Activated CD4-positive, alpha-beta T cell treated with anti-CD3 and anti-CD28 coated beads, Interleukin-2, amount 10 ng/mL, durations not matched to agents 7 days and 5 days (primary cell): ENCODE results near the gene LIN28B. TPM values are rescaled to one million over a fixed set of nuclear protein-coding genes. Genes with fewer than 3 reads are reported as not detected.

ENCODE experiments used
- CTCF ChIA-PET: fragments of 350-600 bp; sonication (Branson Sonifier 250); formaldehyde crosslinking; loops from one replicate; lab custom pipeline; 2021; ENCODE audit warnings: antibody characterized with exemption; lab: Charles Lee
- POLR2A ChIA-PET: fragments of 350-600 bp; sonication (Branson Sonifier 250); formaldehyde crosslinking; loops from one replicate; lab custom pipeline; 2021; ENCODE audit warnings: antibody characterized with exemption; lab: Charles Lee
- DNase-seq: peaks from one replicate; pipeline ENCODE4 v3.0.0-alpha.2; 2020
- H3K27ac Mint-ChIP-seq: one replicate; pipeline ENCODE4 v1.8.0; 2021; ENCODE audit warnings: mild to moderate bottlenecking, moderate library complexity, mixed read lengths
- H3K27me3 Mint-ChIP-seq: one replicate; pipeline ENCODE4 v1.8.0; 2021; ENCODE audit warnings: mixed read lengths
- H3K36me3 Mint-ChIP-seq: one replicate; pipeline ENCODE4 v1.8.0; 2021; ENCODE audit warnings: low read depth, mixed read lengths
- H3K4me1 Mint-ChIP-seq: one replicate; pipeline ENCODE4 v1.8.0; 2021; ENCODE audit warnings: mixed read lengths
- H3K4me3 Mint-ChIP-seq: one replicate; pipeline ENCODE4 v1.8.0; 2021; ENCODE audit warnings: mild to moderate bottlenecking, moderate library complexity, mixed read lengths
- H3K9me3 Mint-ChIP-seq: one replicate; pipeline ENCODE4 v1.8.0; 2021; ENCODE audit warnings: mixed read lengths
- total RNA-seq, 2 experiments: library from RNA; stranded (reverse); gene quantifications; one replicate each; pipeline ENCODE4 v1.2.3, GENCODE V29; 2021

The LIN28B gene, protein sequence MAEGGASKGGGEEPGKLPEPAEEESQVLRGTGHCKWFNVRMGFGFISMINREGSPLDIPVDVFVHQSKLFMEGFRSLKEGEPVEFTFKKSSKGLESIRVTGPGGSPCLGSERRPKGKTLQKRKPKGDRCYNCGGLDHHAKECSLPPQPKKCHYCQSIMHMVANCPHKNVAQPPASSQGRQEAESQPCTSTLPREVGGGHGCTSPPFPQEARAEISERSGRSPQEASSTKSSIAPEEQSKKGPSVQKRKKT
- total RNA-seq, result not detected

DNA sequence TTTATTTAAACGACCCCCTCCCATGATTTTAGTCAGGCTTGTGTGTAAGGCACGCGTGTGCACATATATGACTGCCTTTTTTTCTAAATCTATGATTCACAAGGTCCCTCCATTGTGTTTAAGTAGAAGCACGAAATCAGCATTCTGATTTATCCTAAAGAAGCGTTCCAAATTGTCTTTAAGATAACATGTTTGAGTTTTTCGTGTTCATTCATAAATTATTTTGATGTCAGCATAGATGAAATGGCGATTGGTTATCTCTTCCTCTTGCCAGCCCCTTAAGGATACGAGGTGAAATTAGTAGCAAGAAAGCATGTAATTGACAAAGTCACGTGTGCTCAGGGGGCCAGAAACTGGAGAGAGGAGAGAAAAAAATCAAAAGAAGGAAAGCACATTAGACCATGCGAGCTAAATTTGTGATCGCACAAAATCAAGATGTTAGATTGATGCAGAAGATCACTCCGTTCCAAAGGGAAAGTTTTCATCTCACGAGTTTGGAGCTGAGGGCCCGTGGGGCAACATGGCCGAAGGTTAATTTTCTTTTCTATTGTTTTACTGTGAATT is at the start of gene LIN28B:
LIN28B (plus strand) TSS at position 377 of the 564 bp plus-strand sequence; CDS start at position 521, 144 bp downstream.
- no peak for DNase-seq
- peaks cover 5% of the 10 kb centered on the region for H3K36me3 Mint-ChIP-seq
- CTCF ChIA-PET, result no interaction called here
- H3K27me3 Mint-ChIP-seq, result peaks cover 71% of the 10 kb centered on the region
- H3K9me3 Mint-ChIP-seq, result peaks cover 4% of the 10 kb centered on the region
- no peak within 1 kb of the TSS for H3K27ac Mint-ChIP-seq
- POLR2A ChIA-PET, result no interaction called here
- H3K4me3 Mint-ChIP-seq, result no peak within 1 kb of the TSS
- H3K4me1 Mint-ChIP-seq, result peaks cover 24% of the 10 kb centered on the region

DNA sequence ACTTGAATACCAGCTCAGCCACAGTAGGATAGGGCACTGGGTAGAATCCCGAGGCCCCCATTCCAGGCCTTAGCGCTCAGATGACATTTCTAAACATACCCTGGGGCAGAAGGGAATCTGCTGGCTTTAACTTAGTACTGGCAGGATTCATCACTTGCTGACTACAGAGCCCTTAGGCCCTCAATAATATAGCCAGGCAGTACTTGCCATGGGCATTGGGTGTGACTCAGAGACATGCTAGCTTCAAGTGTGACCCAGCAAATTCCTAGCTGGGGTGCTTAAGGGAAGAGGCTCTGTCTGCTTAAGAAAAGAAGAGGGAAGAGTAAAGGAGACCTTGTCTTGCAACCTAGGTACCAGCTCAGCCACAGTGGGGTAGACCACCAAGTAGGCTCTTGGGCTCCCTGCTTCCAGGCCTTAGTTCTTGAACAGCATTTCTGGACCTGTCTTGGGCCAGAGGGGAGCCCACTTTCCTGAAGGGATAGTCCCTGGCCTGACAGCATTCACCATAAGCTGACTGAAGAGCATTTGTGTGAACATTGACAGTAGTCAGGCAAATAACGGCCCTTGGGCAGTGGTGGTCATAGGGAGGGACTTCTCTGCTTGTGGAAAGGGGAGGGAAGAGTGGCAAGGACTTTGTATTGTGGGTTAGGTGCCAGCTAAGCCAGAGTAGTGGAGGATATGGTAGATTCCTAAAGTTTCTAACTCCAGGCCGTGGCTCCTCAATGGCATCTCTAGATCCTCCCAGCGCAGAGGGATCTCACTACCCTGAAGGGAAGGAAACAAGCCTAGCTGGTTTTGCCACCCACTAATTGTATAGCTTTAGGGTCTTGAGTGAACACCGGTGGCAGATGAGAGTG is 48.6 kb upstream of the LIN28B start:
- CTCF ChIA-PET, result no interaction called here
- peaks cover 1% of the 10 kb centered on the region for H3K9me3 Mint-ChIP-seq
- H3K36me3 Mint-ChIP-seq, result no peaks in the 10 kb centered on the region
- DNase-seq, result no peak
- H3K4me1 Mint-ChIP-seq, result no peaks in the 10 kb centered on the region
- no peak overlapping the region for H3K27ac Mint-ChIP-seq
- H3K27me3 Mint-ChIP-seq, result peaks cover 10% of the 10 kb centered on the region
- POLR2A ChIA-PET, result no interaction called here
- no peak overlapping the region for H3K4me3 Mint-ChIP-seq

DNA sequence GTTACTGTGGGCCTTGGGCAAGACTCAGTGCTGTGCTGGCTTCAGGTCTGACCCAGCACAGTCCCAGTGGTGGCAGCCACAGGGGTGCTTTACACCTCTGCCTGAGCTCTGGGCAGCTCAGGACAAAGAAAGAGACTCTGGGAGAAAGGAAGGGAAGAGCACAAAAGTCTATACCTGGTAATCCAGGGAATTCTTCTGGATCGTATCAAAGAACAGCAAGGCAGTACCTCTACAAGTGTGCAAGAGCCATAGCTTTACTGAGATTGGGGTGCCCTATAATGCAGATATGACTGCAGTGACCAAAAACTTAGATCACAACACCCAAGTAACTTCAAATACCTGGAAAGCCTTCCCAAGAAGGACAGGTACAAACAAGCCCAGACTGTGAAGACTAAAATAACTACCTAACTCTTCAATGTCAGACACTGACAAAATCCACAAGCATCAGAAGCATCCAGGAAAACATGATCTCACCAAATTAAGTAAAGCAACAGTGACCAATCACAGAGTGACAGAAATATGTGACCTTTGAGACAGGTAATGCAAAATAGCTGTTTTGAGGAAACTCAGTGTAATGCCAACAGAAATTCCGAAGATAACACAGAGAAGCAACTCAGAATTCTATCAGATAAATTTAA is 47.9 kb upstream of the LIN28B start:
- Mint-ChIP-seq H3K4me1 (no peaks in the 10 kb centered on the region), H3K36me3 (no peaks in the 10 kb centered on the region), H3K4me3 (no peak overlapping the region), H3K27me3 (peaks cover 10% of the 10 kb centered on the region), H3K9me3 (peaks cover 1% of the 10 kb centered on the region), H3K27ac (no peak overlapping the region)
- ChIA-PET POLR2A (no interaction called here), CTCF (no interaction called here)
- no peak for DNase-seq

DNA sequence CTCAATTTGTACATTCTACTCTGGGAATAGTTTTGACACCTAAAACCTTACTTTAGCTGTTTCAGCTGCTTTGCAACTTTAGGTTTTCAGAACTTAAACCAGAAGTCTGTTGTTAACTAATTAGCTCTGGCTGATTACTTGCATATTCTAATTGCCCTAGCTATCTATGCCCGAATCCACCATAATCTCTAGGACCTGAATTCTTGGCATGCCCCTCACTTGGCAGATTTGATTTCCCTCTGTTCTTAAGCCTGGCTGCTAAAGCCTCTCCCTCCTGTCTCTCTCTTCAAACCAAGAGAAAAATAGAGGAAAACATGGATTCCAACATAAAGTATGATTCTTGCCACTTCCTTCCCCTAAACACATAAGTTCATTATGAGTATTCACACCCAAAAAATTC is 35.0 kb upstream of the LIN28B start:
- no peak overlapping the region for H3K27ac Mint-ChIP-seq
- POLR2A ChIA-PET, result no interaction called here
- H3K4me1 Mint-ChIP-seq, result no peaks in the 10 kb centered on the region
- no peak overlapping the region for H3K4me3 Mint-ChIP-seq
- H3K9me3 Mint-ChIP-seq, result no peaks in the 10 kb centered on the region
- no peaks in the 10 kb centered on the region for H3K36me3 Mint-ChIP-seq
- CTCF ChIA-PET, result no interaction called here
- no peak for DNase-seq
- H3K27me3 Mint-ChIP-seq, result peaks cover 3% of the 10 kb centered on the region

DNA sequence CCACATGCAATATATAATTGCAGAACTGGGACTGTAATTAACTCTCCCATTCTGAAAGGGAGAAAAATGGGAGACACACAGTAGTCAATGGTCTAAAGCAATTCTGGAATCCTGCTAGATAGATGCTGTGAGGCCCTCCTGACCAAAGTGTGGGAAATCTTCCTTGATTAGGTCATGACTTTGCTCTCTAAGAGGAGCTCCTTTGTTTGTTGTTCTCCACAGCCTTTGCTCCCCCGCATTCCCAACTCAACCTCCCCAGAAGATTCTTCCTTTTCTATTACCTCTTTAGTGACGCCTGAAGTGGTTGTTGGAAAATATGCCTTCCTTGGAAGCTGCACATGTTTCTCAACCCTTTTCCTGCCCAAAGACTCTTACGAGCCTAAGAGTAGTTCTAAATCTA is 28.8 kb upstream of the LIN28B start:
- ChIA-PET CTCF (interaction anchor here (0.8 kb wide), 1 partner anchor 1984 kb away, joined by 3 read pairs; no protein-coding TSS in a partner anchor), POLR2A (no interaction called here)
- Mint-ChIP-seq H3K4me3 (no peak overlapping the region), H3K9me3 (no peaks in the 10 kb centered on the region), H3K4me1 (no peaks in the 10 kb centered on the region), H3K27me3 (peaks cover 5% of the 10 kb centered on the region), H3K27ac (no peak overlapping the region), H3K36me3 (no peaks in the 10 kb centered on the region)
- DNase-seq, result no peak

DNA sequence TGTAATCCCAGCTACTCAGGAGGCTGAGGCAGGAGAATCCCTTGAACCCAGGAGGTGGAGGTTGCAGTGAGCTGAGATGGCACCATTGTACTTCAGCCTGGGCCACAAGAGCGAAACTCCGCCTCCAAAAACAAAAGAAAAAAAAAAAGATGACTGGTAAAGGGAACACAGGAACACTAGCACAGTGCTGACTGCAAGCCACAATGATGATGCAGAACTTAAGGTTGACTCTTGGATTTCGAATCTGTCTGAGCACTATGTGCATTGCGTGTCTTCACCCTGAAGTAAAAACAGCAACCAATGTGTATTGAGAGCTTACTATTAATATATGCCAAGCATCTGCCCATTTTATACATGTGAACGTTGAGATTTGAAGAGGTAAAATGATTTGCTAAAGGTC is 27.6 kb upstream of the LIN28B start:
- Mint-ChIP-seq H3K36me3 (no peaks in the 10 kb centered on the region), H3K4me1 (no peaks in the 10 kb centered on the region), H3K27ac (no peak overlapping the region), H3K9me3 (no peaks in the 10 kb centered on the region), H3K27me3 (peaks cover 6% of the 10 kb centered on the region), H3K4me3 (no peak overlapping the region)
- no peak for DNase-seq
- ChIA-PET POLR2A (no interaction called here), CTCF (no interaction called here)

DNA sequence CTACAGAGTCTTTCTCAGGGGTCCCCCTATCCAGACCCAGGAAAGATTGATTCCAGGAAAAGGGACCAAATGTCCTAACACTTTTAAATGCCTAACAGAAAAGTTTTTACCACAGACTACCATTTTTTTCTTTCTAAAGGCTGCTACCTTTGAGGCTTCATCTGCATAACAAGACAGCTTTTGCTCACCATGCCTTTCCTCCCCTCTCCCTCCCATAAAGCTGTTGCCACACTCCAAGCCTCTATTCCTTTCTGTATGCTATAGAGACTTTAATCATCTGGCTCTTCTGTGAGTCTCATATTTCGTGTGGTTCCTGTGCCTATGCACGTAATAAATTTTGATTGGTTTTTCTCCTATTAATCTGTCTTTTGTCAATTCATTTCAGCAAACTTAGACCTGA is 26.0 kb upstream of the LIN28B start:
- Mint-ChIP-seq H3K27ac (no peak overlapping the region), H3K27me3 (peaks cover 6% of the 10 kb centered on the region), H3K4me1 (no peaks in the 10 kb centered on the region), H3K9me3 (no peaks in the 10 kb centered on the region), H3K36me3 (no peaks in the 10 kb centered on the region), H3K4me3 (no peak overlapping the region)
- CTCF ChIA-PET, result no interaction called here
- no peak for DNase-seq
- POLR2A ChIA-PET, result no interaction called here

DNA sequence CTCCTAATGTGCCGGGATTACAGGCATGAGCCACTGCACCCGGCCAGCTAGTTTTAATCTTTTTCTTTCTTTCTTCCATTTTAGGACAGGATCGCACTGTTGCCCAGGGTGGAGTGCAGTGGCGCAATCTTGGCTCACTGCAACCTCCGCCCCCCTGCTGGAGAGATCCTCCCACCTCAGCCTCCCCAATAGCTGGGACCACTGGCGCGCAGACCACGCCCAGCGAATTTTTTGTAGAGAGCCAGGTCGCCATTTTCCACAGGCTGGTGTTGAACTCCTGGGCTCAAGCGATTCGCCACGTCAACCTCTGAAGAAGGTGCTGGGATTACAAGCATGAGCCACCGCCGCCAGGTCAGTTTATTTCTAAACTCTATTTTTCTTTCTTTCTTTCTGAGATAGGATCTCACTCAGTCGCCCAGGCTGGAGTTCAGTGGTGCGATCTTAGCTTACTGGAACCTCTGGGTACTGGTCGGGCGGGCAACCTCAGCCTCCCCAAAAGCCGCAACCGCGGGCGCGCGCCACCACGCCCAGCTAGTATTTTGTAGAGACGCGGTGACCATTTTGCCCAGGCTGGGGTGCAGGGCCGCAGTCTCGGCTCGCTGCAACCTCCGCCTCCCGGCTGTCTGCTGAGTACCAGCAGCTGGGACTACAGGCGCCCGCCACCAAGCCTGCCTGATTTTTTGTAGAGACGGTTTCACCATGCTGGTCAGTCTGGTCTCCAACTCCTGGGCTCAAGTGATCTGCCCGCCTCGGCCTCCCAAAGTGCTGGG is 20.0 kb upstream of the LIN28B start:
- POLR2A ChIA-PET, result no interaction called here
- no peak overlapping the region for H3K27ac Mint-ChIP-seq
- peaks cover 8% of the 10 kb centered on the region for H3K4me1 Mint-ChIP-seq
- no peak overlapping the region for H3K4me3 Mint-ChIP-seq
- H3K36me3 Mint-ChIP-seq, result peaks cover 9% of the 10 kb centered on the region
- H3K27me3 Mint-ChIP-seq, result peaks cover 23% of the 10 kb centered on the region
- DNase-seq, result no peak
- CTCF ChIA-PET, result no interaction called here
- no peaks in the 10 kb centered on the region for H3K9me3 Mint-ChIP-seq

DNA sequence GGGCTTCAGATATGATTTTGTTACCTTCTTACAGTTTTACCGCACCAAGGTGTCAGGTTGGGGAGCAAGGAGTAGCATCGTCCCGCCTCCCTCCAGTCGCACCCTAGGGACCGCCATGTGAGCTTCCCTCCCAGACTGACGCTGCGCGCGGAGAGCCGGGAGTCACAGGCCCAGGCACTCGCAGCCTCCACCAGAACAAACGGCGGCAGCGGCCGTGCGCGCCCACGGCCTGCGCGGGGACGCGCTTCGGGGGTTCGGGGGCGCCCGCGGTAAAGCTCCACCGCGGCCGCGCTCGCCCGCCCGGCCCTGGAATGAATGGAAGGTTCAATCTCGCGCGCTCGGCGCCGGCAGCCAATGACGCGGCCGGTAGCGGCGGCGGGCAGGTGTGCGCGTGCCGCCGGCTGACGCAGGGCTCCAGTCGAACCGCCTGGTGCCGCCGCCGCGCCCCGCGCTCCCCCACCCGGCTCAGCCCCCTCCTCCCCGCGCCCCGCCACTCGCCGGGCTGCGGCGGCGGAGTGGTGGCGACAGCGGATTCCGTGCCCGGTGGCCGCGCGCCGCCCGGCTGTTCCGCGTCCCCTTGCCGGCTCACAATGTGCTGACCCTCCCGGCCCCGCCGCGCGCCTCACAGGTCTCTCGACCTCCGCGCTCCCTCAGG is 16.5 kb upstream of the LIN28B start:
- Mint-ChIP-seq H3K36me3 (peaks cover 9% of the 10 kb centered on the region), H3K4me1 (peaks cover 8% of the 10 kb centered on the region), H3K4me3 (peak overlapping the region; percentile 36), H3K9me3 (no peaks in the 10 kb centered on the region), H3K27me3 (peaks cover 31% of the 10 kb centered on the region), H3K27ac (no peak overlapping the region)
- DNase-seq, result no peak
- ChIA-PET CTCF (interaction anchor here (1.6 kb wide), 1 partner anchor 463 kb away, joined by 4 read pairs; the partner anchor contains the start of gene PREP), POLR2A (interaction anchor here (0.6 kb wide), 1 partner anchor 70 kb away, joined by 4 read pairs; no protein-coding TSS in a partner anchor)

DNA sequence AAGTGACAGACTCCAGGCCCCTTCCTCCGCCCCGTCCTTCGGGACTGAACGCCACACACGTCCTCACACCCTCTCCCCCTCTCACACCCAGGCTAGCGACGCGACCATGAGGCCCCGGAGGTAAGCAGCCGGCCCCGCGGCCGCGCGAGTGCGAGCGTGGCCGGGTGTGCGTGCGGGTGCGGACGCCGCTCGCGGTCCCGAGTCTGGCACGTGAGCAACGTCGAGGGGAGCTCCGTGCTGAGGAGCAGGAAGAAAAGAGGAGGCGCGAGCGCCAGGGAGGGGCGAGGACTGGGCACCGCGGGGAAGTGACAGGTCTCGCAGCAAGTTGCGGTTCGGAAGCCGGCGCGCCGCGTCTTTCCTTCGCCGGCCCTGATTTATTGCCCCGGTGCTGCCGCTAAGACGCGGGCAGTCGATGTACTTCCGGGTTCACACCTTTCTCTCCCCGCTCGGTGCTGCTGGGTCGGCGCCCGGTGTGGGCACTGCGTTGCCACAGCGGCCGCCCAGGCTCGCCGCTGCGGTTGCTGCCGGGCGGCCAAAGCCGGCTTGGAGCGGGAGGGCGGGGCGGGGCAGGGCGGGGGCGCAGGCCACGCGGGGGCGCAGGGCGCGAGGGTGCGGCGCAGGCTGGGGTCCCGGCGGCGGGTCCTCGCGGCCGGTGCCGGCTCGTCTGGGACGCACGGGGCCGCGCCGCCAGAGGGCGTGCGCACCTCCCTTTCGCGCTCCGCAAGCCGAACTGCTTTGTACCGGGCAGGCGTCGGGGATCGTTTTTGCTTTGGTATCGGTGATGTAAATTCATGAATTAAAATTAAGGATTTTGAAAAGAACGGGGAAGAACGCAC is 15.8 kb upstream of the LIN28B start:
- Mint-ChIP-seq H3K27me3 (peaks cover 31% of the 10 kb centered on the region), H3K4me3 (peak overlapping the region; percentile 45), H3K27ac (no peak overlapping the region), H3K36me3 (peaks cover 9% of the 10 kb centered on the region), H3K9me3 (no peaks in the 10 kb centered on the region), H3K4me1 (peaks cover 8% of the 10 kb centered on the region)
- peak; percentile 27 for DNase-seq
- CTCF ChIA-PET, result interaction anchor here (1.6 kb wide), 1 partner anchor 462 kb away, joined by 4 read pairs; the partner anchor contains the start of gene PREP
- POLR2A ChIA-PET, result no interaction called here

DNA sequence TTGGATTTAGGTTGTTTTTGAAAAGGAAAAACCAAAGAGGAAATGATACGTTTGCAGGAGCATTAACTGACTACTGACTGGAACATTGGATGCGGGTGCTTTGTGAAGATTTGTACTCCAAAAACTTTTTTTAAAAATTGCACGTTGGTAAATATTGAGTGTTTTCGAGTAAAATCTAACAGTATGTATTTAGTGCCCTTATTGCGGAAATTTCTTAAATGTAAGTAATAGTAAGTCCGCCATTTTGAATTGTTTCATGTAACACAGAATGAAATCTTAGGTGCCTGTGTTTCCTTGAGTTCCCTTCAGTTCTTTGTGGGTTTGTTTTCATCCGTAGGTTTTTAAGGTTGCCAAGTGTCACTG is 15.2 kb upstream of the LIN28B start:
- POLR2A ChIA-PET, result no interaction called here
- Mint-ChIP-seq H3K4me1 (peaks cover 8% of the 10 kb centered on the region), H3K4me3 (peak overlapping the region; percentile 45), H3K27me3 (peaks cover 31% of the 10 kb centered on the region), H3K27ac (no peak overlapping the region), H3K36me3 (peaks cover 9% of the 10 kb centered on the region), H3K9me3 (no peaks in the 10 kb centered on the region)
- CTCF ChIA-PET, result no interaction called here
- no peak for DNase-seq
